HG03442 (cell line): ENCODE results near the gene FHOD3.
A peak's percentile ranks its signal among the peaks of the same experiment; 100 is the strongest.

Experiments
- ATAC-seq: cut with Tn5 transposase; IDR thresholded peaks from one replicate; pipeline ENCODE4 v1.9.1; 2021; ENCODE audit warnings: mild to moderate bottlenecking, moderate library complexity; ENCODE audit not compliant: unreplicated experiment

The FHOD3 gene

DNA sequence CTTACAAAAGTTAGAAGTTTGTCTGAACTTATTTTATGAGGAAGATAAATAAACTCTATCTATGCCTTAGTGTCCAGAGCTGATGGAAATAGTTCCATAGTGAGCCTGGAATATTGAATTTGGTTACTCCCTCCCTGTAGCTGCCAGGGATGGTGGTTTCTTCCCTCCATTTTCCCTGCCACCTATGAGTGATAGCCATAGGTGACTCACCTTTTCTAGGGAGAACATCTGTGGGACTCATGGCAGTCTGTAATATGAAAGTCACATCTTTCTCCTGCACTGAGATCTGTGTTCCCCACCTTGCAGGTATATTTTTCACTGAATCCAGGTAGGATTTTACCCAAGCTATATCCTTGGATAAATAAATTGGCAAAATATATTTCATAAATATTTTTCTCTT lies 382.5 kb downstream of the FHOD3 start:
- ATAC-seq, result no peak

DNA sequence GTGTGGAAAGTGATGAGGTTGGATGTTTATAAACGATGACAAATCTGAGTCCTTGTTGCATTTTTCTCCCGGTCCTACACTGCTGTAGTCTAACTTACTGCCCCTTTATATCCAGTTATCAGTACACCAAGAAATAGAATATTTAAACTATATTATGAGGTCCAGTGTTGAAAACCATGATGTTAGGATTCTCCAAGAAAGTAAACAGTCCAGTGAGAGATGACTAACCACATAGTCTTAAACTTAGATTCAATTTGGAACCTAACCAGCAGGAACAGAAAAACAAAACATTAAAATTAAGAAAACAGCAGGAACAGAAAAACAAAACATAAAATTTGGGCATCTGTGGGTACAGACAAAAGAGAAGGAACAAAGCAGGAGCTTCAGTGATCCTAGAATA lies 388.1 kb downstream of the FHOD3 start:
- ATAC-seq, result no peak

DNA sequence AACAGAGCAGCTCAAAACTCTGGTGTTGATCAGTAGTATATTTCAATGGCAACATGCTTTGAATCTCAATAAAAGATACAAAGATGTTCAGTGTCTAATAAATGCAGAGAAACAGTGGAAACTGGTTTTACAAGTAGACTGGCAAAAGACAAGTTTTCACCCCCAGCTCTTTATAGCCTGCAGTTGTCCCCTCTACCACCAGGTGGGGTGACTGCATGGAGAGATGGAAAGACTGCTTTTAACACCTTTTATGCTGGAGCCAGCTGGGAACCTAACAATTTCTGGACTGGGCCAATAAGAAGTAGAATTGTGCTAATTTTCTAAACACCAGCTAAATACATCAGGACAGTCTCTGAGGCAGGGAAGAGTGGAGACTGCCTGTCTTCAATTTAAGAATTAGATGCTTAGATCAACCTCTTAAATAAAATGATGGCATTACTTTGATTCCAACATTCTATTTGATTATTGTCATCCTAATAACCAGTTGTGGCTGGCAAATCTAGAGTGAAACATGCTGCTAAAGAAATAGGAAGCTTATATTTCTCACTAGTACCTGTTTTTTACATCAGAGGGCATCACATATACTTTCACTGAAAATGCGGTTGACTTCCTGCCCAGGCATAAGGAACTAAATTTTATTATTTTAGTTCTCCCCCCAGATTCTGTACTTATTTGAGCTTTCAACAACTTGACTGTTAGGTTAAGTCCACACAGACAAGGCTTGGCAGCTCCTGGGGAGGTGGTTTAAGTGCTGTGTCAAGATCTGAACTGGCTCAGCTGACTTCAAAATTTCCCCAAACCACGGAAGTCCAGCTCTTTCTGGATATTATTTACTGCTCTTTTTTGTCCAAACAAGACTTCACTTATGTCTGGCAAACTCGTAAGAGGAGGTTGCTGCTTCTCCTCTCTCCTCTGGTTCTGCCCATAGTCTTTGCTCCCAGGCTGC lies 390.8 kb downstream of the FHOD3 start:
- peak; percentile 61 for ATAC-seq

DNA sequence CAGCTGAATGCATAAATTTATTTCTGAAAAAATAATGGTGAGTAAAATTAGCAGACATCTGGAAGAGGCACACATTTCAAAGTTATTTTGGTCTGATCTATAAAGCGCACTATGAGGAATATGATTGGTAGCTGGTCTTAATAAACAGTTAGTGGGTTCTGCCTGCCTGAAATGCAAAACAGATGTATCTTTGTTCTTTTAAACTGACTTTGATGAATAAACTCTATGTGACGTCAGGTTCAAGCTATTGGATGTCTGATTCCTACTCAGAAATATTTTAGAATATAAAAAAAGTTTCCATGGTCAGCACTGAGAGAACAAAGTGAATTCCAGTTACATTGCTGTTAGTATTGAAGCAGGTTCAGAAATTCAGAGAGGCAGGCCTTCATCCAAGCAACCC lies 394.9 kb downstream of the FHOD3 start:
- ATAC-seq, result no peak

DNA sequence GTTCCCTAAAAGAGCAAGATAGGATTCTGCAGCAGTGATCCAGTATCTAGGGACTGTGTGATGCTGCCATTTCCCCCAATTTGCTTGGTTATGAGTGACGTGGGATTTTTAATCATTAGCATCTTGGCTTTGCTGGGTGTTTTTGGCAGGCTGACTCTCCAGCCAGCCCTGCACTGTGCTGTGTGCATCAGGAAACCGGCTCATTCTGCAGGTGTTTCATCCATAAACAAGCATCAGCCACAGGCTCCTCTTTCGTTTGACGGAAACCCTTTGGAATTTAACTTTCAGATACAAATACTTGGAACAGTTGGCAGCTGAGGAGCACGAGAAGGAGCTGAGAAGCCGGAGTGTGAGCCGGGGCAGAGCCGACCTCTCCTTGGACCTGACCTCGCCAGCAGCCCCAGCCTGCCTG lies 395.4 kb downstream of the FHOD3 start:
- ATAC-seq, result no peak

DNA sequence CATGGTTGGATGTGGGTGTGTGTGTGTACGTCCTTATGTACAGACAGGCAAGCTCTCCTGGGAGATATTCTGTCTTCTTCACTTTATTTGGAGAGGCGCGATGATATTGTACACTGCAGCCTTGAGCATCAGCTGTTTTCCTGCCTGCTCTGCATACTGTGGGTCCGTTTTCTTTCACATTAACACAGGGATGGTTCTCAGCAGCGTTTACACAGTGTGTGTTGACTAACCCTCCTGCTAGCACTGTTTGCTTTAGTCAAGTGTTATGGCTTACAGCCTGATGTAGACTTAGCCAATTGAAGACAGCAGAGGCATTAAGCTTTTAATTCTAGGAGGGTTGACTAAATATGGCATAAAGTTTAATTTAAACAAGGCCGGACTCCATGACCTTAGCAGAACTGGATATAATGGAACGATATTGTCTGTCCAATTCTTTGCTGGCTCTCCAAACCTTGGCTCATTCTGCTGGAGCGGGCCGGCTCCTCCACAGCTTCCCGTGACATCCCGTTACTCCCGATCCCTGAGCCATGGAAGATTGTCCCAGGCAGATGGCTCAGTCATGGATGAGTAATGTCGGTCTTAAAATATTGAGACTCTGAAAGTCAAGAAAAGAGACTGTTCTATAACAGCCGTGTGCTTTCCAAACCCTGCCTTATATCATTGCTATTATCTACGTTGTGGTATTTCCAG lies 396.6 kb downstream of the FHOD3 start:
- ATAC-seq, result no peak

DNA sequence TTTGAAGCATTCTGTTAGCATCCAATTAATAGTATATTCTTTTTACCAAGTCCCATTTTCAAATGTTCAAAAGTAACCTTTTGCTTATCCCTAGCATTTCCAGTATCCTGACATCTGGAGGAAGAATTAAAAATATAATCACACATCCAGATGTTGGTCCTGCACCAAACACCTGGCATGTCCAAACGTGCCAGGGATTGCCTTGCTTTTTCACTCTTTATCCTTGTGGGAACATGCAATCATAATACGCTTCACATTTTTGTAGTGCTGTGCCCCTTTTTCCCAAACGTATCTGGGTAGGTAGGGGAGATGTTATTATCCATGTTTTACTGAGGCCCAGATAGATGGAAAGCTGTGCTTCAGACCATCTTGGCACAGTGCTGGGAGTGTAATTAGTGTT lies 398.3 kb downstream of the FHOD3 start:
- ATAC-seq, result no peak

DNA sequence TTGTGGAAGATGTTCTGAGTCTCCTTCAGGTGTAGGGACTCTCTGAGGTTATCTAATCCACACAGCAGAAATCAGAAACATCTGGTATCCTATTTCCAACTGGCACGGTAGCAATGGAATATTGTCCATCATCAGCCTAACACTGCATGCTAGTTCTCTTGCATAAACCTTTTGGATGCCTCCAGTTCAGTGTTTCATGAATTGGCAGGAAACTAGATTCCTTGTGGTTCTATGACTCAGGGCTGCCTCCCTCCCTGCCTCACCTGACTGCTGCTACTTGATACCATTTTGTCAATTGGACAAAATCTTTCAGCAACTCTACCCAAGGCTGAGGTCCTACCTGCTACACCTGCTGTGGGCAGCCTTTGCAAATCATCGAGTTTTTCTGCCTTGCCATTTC lies 400.4 kb downstream of the FHOD3 start:
- ATAC-seq, result no peak

DNA sequence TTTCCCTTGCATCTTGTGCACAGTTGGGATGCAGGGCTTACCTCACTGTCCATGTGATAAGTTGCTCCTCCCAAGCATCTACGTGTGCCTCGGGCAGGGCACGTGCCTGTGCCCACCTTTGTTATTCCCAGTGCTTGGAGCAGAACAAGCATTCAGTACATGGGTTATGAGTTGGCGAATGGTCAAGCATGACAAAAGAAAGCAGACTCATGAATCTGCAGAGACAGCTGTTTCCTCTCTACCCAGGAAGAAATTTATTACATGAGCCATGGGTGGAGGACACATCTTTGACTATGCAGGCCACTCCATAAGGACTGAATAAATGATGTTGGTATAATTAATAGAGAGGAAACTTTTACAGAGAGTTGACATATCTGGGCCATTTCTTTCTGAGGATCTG lies 403.4 kb downstream of the FHOD3 start:
- no peak for ATAC-seq

DNA sequence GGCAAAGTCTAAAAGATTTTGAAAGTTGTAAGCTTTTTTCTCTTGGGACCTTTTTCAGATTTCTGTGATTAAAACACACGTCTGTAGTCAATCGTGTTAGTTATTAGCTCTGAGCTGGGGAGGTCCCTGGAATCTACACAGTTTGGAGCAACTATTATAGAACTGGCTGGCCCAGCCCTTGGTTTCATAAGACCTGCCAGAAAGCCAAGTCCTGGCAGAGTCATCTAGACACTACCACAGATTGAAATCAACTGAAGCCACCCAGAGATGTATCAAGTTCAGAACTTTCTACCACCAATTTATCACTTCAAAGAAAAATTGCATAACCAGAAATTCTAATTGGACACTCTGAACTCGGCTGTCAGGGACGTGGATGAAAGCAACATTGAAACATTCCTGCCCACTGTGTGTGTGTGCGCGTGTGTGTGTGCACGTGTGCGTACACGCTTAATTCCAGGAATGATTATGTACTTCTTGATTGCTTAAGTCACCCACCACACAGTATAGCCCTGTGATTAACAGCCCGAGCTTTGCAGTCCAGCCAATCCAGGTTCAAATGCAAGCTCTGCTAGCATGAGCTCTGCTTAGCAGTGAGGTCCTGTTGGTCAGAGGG lies 405.0 kb downstream of the FHOD3 start:
- no peak for ATAC-seq

DNA sequence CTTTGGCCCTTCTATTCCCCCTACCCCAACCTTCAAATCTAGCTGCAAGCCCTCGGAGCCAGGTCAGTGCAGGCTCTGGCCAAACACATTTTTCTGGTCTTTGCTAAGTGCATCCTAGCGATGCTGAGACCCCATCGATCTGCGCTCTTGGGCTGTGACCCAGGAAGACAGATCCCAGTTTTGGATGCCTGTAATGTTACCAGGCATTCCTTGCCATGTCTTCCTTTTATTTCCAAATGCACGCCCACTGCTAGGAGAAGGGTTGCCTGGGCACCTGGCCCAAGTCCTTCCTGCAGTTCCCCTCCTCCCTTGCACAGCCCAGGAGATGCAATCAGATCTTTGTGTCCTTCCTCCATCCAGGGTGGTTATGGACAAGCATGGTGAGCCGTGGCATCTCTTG lies 406.6 kb downstream of the FHOD3 start:
- ATAC-seq, result no peak

DNA sequence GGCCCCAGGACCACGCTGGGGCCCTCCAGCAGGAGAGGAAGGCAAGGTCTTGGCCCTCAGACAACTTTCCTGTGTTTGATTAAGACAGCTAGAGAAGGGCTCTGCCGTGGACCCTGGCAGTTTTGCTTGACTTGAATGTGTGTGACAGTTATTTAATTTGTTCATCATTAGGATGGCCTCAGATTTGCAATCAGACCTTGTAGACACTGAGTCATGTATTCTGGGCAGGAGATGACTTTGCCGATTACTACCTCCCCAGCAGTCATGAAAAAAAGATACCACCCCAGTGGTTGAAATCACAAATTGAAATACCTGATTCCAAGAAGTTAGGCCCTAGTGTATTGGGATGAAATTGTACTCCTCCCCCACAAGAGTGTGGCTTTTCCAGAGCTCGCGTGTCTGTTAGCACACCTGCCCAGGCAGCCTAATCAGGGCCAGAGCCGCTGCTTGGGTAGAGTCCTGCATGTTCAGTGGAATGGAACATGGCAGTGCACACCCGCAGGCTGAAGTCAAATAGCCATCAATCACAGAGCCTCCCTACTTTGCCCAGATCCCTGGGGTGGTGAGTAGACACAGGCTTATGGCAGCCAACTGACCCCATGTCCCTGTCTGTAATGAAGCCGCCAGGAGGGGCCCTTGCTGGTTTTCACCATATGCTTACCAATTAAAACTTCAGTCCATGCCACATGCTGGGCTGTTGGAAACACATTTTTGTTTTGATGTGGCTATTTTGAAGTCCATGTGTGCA lies 408.8 kb downstream of the FHOD3 start:
- no peak for ATAC-seq

DNA sequence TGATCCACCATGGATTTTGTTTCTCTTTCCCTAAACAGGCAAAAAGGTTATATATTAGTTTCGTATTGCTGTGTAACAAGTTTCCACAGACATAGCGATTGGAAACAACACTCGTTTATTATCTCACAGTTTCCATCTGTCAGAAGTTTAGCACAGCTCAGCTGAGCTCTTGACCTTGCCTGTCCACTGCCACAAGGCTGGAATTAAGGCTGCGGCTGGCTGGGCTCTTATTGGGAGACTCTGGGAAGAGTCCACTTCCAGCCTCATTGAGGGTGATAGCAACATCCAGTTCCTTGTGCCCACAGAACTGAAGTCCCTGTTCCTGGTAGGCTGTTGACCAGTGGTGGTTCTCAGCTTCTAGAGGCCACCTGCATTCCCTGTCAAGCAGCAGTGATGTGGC lies 410.9 kb downstream of the FHOD3 start:
- no peak for ATAC-seq

DNA sequence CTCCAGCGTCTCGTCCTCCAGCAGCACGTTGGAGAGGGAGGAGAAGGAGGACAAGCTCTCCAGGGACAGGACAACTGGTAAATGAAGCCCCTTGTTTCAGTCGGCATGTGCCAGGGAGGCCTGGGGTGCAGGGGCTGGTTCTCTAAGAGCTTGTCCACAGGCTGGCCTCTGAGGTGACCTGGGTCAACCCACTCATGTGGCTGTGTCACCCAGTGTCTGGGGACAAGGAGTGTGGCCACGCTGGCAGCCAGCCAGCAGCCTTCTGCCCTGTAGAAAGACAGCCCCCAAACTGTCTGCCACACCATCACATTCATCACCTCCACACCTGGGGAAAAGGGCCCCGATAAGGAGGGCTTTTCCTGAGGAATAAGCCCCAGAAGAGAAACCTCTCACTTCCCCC lies 411.8 kb downstream of the FHOD3 start:
- no peak for ATAC-seq

DNA sequence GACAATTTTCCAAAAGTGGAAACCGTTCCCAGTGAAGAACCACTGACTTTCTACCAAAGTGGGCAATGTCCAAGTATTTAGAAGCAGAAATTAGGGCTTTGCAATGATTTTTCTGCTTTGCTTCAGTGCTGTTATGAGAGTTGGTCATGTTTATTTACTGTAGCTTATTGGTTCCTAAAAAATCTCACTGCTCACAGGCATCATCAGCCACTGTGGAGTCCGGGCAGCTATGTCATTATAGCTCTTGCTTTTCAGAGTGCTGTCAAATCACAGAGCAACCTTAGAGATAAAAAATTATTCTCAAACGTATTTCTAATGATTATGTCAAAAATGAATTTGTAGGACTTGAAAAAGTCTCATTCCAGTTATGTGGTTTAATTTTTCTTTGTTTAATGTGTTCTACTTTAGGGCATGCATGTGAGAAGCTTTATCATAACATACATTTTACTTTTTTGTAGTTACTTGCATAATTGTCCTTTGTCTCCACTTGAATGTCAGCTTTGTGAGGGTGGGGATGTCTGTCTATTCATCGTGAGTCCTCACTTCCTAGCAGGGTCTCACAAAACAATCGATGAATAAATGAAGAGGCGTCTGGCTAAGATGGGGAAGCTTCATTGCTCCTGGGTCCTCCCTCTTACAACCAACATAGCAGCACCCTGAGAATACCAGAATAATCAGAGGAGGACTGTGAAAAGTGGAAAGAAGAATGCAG lies 413.7 kb downstream of the FHOD3 start:
- ATAC-seq, result no peak

DNA sequence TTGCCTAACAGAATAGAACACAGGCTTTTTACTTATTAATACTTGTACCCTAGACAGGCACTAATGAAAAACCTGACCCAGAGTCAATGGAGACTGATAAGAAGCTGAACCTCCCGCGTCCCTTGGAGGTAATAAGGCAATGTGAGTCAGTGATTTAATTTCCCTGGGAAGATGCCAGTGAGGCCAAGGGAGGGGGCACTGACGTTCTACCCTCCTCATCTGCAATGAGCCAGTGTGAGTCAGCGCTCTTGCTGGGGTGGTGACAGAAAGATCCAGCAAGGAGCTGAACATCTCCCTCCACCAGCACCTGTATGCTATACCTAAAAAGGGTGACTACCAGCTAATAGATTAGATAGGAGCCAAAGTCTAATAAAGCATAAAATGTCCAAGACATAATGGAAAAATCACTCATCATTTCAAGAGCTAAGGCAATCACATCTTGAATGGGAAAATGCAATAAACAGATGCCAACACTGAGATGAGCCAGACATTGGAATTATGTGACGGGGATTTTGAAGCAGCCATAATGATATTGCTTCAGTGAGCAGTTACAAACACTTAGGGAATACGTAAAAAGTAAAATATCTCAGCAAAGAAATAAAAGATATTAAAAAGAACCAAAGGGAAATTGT lies 414.4 kb downstream of the FHOD3 start:
- ATAC-seq, result no peak

DNA sequence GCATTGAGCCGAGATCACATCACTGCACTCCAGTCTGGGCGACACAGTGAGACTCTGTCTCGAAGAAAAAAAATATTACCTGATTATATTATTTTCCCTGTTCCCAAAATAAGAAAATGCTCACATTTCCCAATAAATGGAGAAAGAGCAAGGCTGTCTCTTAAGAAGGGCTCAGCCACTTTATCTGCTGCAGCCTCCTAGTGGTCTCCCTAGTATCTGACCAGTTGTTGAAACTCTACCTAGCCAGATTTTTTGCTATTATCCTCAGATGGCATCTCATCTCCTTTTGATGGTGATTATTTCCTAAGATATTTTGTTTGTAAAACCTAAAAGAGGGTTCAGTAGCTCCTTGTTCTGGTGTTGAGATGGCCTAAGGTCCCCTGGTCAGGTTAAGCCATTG lies 417.0 kb downstream of the FHOD3 start:
- no peak for ATAC-seq

DNA sequence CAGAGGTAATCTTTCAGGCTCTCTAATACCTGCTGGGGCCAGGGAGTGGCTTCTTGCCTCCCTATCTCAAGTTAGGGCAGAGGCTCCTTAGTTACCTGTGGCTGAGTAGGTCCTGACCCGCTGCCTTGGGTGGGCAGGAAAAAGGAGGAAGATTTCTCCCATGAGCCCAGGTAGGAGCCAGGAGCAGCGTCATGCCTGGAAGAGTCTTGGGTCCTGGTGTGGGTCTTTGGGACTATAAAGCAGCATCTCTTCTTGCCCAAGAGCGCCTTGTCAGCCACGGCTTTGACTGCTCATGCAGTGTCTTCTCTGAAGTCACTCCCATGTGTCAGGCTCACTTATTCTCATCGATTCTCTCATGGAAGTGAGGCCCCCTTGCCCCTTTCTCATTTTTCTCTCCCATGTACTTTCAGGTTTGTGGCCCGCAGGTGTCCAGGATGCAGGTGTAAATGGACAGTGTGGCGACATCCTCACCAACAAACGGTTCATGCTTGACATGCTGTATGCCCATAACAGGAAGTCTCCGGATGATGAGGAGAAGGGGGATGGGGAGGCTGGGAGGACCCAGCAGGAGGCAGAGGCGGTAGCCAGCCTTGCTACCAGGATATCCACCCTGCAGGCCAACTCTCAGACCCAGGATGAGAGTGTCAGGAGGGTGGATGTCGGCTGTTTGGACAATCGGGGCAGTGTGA lies 420.1 kb downstream of the FHOD3 start:
- ATAC-seq, result no peak

DNA sequence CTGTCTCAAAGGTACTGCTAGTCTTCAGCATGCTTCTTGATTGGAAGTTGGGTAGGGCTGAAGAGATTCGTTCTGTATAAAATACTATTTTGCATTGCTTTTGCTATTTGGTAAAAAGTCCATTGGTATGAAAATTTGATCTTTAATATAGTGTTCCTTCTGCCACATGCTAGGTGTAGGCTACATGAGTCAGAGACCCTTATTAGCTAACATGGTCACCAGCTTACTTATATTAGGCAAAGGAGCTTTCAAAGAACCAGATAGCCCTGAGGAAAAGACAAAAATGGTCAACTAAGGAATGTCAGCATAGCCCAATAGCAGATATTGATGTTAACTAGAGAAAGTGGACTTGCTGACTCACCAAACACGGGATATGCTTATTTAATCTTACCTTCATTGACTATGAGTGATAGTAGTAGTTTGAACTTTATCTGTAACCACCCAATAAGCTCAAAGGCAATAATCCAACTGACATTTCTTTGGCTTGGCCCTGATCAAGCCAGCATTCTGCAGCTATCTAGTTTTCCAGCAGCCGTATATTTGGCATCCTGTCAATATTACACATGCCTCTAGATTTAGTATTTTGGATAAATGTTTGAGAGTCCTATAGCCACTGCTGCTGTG lies 421.3 kb downstream of the FHOD3 start:
- no peak for ATAC-seq
